HG02678 (cell line): Measurements from ENCODE around the gene M6PR.

Experiments
- ATAC-seq: cut with Tn5 transposase; IDR thresholded peaks from one replicate; pipeline ENCODE4 v1.9.1; 2021; ENCODE audit warnings: mild to moderate bottlenecking, moderate library complexity; ENCODE audit not compliant: unreplicated experiment

M6PR gene

GRCh38 chr12:8949342-8950220 lies at the start of gene M6PR:
TSS of gene M6PR (minus strand) at chr12:8949645. CDS start at chr12:8946404, 3,241 bp downstream.
- ATAC-seq: peak; percentile 82

- peak; percentile 96 for ATAC-seq
Measured at GRCh38 chr12:8996682-8997405, 47.4 kb upstream of the M6PR start.

- no peak for ATAC-seq
Measured at GRCh38 chr12:8995021-8995775, 45.8 kb upstream of the M6PR start.

- ATAC-seq: no peak
Measured at GRCh38 chr12:8993827-8994226, 44.4 kb upstream of the M6PR start.

GRCh38 chr12:8991371-8992345 lies 42.2 kb upstream of the M6PR start:
- no peak for ATAC-seq

- no peak for ATAC-seq
Measured at GRCh38 chr12:8989413-8989812, 40.0 kb upstream of the M6PR start, which contains the start of gene KLRG1. TSS of gene KLRG1 (plus strand) at chr12:8989546. CDS start at chr12:8989636, 90 bp downstream.

GRCh38 chr12:8987685-8988084 lies 38.2 kb upstream of the M6PR start:
- ATAC-seq: no peak

- no peak for ATAC-seq
Measured at GRCh38 chr12:8987163-8987562, 37.7 kb upstream of the M6PR start.

GRCh38 chr12:8985213-8985754 lies 35.8 kb upstream of the M6PR start:
- ATAC-seq: no peak

- no peak for ATAC-seq
Measured at GRCh38 chr12:8980137-8980536, 30.7 kb upstream of the M6PR start.

- no peak for ATAC-seq
Measured at GRCh38 chr12:8970432-8970831, 21.0 kb upstream of the M6PR start.

GRCh38 chr12:8969861-8970411 lies 20.5 kb upstream of the M6PR start:
- no peak for ATAC-seq

- no peak for ATAC-seq
Measured at GRCh38 chr12:8968761-8969160, 19.3 kb upstream of the M6PR start.

GRCh38 chr12:8960176-8960575 lies 10.7 kb upstream of the M6PR start:
- ATAC-seq: no peak

- ATAC-seq: no peak
Measured at GRCh38 chr12:8958066-8958465, 8.6 kb upstream of the M6PR start.

GRCh38 chr12:8957561-8957960 lies 8.1 kb upstream of the M6PR start:
- ATAC-seq: no peak

GRCh38 chr12:8956772-8957171 lies 7.3 kb upstream of the M6PR start:
- ATAC-seq: no peak

GRCh38 chr12:8956073-8956472 lies 6.6 kb upstream of the M6PR start:
- ATAC-seq: no peak

GRCh38 chr12:8953773-8954402 lies 4.4 kb upstream of the M6PR start:
- no peak for ATAC-seq
